ENCODE results near the gene WWOX.
"Not testable (repeated sequence)": the region's sequence is repeated elsewhere in the genome, so short reads cannot be mapped to it uniquely, and the experiment has no call there.

WWOX gene

GRCh38 chr16:78690510-78690909, 591.1 kb downstream of the WWOX start:
- no peak overlapping the region for H3K4me3 ChIP-seq (ENCODE audit: low read depth, low read length)
- TF ChIP-seq CTCF (IDR thresholded peaks at IDR 0.05; ENCODE audit: insufficient read depth, low read depth, low read length, missing control alignments): no peak
- DNase-seq (ENCODE audit: low read depth): no peak

- not testable (repeated sequence) for H3K4me3 ChIP-seq (ENCODE audit: low read depth, low read length); DNase-seq (ENCODE audit: low read depth)
Observed at GRCh38 chr16:78691746-78692145, 592.3 kb downstream of the WWOX start.

GRCh38 chr16:78693496-78693895, 594.0 kb downstream of the WWOX start:
- no peak for TF ChIP-seq CTCF (IDR thresholded peaks at IDR 0.05; ENCODE audit: insufficient read depth, low read depth, low read length, missing control alignments)
- DNase-seq (ENCODE audit: low read depth): no peak
- H3K4me3 ChIP-seq (ENCODE audit: low read depth, low read length): no peak overlapping the region

- TF ChIP-seq CTCF (IDR thresholded peaks at IDR 0.05; ENCODE audit: insufficient read depth, low read depth, low read length, missing control alignments): no peak
- DNase-seq (ENCODE audit: low read depth): no peak
- no peak overlapping the region for H3K4me3 ChIP-seq (ENCODE audit: low read depth, low read length)
Observed at GRCh38 chr16:78694414-78694813, 595.0 kb downstream of the WWOX start.

GRCh38 chr16:78695391-78695790, 595.9 kb downstream of the WWOX start:
- TF ChIP-seq CTCF (IDR thresholded peaks at IDR 0.05; ENCODE audit: insufficient read depth, low read depth, low read length, missing control alignments): no peak
- no peak for DNase-seq (ENCODE audit: low read depth)
- H3K4me3 ChIP-seq (ENCODE audit: low read depth, low read length): no peak overlapping the region

GRCh38 chr16:78696797-78697196, 597.3 kb downstream of the WWOX start:
- H3K4me3 ChIP-seq (ENCODE audit: low read depth, low read length): no peak overlapping the region
- TF ChIP-seq CTCF (IDR thresholded peaks at IDR 0.05; ENCODE audit: insufficient read depth, low read depth, low read length, missing control alignments): no peak
- DNase-seq (ENCODE audit: low read depth): no peak

- no peak for TF ChIP-seq CTCF (IDR thresholded peaks at IDR 0.05; ENCODE audit: insufficient read depth, low read depth, low read length, missing control alignments)
- H3K4me3 ChIP-seq (ENCODE audit: low read depth, low read length): no peak overlapping the region
- DNase-seq (ENCODE audit: low read depth): no peak
Observed at GRCh38 chr16:78697426-78697825, 598.0 kb downstream of the WWOX start.

GRCh38 chr16:78703936-78704335, 604.5 kb downstream of the WWOX start:
- no peak for DNase-seq (ENCODE audit: low read depth)
- TF ChIP-seq CTCF (IDR thresholded peaks at IDR 0.05; ENCODE audit: insufficient read depth, low read depth, low read length, missing control alignments): no peak
- no peak overlapping the region for H3K4me3 ChIP-seq (ENCODE audit: low read depth, low read length)
